GM10847 (cell line): ENCODE results near the gene RBPJL.

Source experiments
- POLR2A ChIP-seq: IDR thresholded peaks from 2 replicates; pipeline ENCODE4 v1.6.1; 2011; ENCODE audit not compliant: insufficient read length; ENCODE audit errors: extremely low read depth

The RBPJL gene

GRCh38 chr20:45308117-45308778 lies 1.6 kb downstream of the RBPJL start, which contains the start of gene MATN4:
TSS of gene MATN4 (minus strand) at chr20:45308299. CDS start at chr20:45305582, 2,717 bp downstream.
- TF ChIP-seq POLR2A: no peak

DNA sequence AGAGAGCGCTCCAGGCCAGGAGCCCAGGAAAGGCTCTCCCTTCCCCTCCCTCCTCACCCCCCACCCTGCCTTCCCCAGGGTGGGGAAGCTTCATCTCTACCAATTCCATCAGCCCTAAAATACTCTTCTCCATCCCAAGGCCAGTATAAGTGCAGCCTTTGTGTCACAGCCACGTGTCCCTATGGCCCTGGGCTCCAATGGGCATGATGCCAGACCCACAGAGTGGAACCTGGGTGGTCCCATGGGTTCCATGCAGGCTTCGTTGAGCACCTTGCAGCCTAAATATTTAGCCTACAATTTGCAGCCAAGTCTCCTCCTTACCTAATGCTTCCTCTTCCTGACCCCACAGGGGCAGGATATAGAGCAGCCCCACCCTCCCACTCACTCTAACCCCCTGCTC lies 2.4 kb downstream of the RBPJL start:
- TF ChIP-seq POLR2A: no peak

DNA sequence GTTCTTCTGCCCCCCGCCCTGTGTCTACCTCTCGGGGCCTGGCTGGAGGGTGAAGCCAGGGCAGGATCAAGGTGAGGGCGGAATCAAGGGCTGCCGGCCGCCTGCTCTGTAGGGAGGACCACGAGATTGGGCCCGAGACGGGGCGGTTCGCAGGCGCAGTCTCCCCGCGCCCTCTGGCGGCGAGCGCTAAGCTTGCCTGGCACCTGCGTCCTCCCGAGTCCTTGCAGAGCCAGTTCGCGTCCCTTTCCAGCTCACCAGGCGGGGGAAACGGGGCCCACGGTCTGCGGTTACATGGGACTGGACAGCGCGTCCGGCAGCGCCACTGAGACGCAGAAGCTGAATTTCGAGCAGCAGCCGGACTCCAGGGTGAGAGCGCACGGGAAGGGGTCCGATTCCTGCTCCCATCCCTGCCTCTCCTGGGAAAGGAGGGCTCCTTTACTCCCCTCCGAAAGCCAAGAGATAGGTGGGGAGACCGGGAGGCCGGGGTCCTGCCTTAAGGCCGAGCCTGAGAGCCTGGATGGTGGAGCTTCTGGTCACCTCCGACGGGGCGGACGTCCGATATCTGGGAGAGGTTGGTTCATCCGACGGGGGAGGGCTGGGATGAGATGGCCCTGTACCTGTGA lies 5.1 kb downstream of the RBPJL start:
- TF ChIP-seq POLR2A: no peak

GRCh38 chr20:45312241-45312640 lies 5.6 kb downstream of the RBPJL start:
- no peak for TF ChIP-seq POLR2A

DNA sequence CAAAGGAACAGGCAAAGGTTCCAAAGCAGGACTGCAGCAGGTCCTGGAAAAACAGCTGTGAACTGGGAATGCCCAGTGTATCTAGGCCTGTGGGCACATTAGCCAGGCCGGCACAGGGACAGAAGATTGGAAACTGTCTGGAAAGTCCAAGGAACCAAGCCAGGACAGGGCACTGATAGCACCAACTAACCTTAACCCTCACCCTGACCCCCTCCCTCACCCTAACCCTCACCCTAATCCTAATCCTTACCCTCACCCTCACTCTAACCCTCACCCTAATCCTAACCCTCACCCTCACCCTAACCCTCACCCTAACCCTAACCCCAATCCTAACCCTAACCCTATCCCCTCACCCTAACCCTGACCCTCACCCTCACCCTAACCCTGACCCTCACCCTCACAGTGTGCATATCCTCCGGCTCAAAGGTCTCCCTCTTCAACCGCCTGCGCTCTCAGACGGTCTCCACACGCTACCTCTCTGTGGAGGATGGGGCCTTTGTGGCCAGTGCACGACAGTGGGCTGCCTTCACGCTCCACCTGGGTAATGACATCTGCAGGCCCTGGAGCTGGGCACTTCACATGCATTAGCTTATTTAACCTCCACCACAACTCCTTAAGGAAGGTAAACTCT lies 6.5 kb downstream of the RBPJL start:
- TF ChIP-seq POLR2A: no peak

- TF ChIP-seq POLR2A: no peak
These were observed 7.3 kb downstream of the RBPJL start for GRCh38 chr20:45313943-45314342.

DNA sequence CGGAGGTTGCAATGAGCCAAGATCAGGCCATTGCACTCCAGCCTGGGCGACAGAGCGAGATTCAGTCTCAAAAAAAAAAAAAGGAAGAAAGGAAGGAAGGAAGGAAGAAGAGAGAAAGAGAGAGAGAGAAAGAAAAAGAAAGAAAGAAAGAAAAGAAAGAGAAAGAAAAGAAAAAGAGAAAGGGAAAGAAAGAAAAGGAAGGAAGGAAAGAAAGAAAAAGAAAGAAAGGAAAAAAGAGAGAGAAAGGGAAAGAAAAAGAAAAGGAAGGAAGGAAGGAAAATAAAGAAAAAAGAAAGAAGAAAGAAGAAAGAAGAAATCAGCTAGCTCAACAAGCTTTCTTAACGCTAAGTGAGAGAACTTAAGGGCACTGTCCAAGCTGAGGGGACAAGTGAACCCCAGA lies 9.0 kb downstream of the RBPJL start:
- no peak for TF ChIP-seq POLR2A

GRCh38 chr20:45316150-45317080 lies 9.8 kb downstream of the RBPJL start:
- TF ChIP-seq POLR2A: no peak

- no peak for TF ChIP-seq POLR2A
These were observed 11.2 kb downstream of the RBPJL start for GRCh38 chr20:45317826-45318225.

DNA sequence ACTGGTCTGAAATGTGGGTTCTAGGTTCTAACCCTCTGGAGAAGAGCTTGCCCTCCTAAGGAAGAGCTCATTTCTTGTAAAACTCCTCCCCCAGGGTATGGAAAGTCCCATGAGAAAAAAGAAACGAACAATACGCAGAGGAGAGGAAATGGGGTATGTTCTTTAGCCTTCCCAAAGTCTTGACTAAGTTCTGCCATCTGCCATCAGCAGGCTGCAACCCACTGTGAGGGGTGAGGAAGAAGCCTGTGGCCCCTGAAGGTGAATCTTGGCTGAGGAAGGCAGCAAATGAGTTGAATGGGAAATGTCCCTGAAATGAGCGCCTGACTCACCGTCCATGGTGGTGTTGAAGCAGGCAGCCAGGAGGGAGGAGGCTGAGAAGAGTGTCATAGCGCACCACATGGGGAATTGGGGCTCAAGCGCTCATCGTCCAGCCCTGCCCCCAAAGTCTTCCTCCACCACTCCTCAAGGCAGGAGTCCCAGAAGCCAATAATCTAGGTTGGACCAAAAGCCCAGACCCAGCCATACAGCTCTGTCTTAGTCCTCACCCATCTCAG lies 11.8 kb downstream of the RBPJL start:
- no peak for TF ChIP-seq POLR2A

DNA sequence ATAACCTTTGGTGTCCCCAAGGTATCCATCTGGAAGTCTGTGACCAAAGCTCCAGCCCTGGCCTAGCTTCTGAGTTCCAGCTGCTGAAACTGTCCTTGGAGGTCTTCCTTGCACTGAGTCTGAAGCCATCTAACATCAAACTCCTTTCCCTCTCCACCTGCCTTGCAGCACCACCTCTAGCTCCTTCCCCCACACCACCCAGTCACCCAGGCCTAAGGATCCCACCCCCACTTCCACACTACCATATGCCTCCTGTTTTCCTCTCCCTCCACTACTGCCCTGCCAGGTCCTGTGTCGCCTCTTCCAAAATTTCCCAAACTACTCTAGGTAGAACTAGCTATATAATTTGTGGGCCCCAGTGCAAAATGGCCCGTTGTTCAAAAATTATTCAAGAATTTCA lies 12.3 kb downstream of the RBPJL start:
- TF ChIP-seq POLR2A: no peak

DNA sequence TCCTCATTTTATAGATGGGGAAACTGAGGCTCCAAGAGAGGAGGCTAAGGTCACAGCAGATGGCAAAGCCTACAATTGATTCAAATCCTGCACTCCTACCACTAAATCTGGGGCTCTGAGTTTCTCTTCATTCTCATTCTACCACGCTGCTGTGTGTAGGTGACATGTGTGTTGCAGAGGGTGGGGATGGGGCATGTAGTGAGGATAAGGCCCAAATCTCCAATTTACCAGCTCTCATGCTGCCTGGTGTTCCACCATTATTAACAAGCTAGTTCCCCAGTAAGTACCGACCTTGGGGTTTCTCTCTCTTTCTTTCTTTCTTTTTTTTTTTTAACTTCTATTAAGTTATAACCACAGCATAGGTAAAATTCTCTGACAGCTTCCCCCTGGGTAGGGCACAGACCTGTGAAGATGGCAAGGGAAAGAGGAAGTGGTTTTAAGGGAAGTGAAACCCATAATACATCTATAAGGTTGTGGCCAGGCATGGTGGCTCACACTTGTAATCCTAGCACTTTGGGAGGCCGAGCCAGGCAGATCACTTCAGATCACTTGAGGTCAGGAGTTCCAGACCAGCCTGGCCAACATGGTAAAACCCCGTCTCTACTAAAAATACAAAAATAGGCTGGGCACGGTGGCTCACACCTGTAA lies 14.4 kb downstream of the RBPJL start:
- TF ChIP-seq POLR2A: no peak

DNA sequence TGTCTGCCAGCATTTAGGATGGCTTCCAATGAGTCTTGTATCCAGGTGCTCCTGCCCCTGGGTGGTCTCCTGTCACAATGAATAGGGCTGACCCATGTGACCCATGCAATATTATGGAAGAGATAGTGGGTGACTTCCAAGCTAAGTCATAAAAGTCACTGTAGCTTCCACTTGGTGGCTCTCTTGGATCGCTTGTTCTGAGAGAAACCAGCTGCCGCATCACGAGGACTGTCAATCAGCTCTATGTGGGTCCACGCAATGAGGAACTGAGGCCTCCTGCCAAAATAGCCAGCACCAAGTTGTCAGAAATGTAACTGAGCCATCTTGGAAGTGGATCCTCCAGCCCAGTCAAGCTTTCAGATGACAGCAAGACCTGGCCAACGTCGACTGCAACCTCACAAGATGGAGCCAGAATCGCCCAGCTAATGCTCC lies 16.3 kb downstream of the RBPJL start:
- TF ChIP-seq POLR2A: no peak

GRCh38 chr20:45323731-45324130 lies 17.1 kb downstream of the RBPJL start:
- no peak for TF ChIP-seq POLR2A

- TF ChIP-seq POLR2A: no peak
These were observed 18.7 kb downstream of the RBPJL start for GRCh38 chr20:45325371-45325770.
